ENCODE data around the gene RBBP8NL. TPM values are rescaled to one million over a fixed set of nuclear protein-coding genes. Genes with fewer than 3 reads are reported as not detected.

Gene RBBP8NL
- total RNA-seq, 1 experiment from 2014 or later = not detected

DNA sequence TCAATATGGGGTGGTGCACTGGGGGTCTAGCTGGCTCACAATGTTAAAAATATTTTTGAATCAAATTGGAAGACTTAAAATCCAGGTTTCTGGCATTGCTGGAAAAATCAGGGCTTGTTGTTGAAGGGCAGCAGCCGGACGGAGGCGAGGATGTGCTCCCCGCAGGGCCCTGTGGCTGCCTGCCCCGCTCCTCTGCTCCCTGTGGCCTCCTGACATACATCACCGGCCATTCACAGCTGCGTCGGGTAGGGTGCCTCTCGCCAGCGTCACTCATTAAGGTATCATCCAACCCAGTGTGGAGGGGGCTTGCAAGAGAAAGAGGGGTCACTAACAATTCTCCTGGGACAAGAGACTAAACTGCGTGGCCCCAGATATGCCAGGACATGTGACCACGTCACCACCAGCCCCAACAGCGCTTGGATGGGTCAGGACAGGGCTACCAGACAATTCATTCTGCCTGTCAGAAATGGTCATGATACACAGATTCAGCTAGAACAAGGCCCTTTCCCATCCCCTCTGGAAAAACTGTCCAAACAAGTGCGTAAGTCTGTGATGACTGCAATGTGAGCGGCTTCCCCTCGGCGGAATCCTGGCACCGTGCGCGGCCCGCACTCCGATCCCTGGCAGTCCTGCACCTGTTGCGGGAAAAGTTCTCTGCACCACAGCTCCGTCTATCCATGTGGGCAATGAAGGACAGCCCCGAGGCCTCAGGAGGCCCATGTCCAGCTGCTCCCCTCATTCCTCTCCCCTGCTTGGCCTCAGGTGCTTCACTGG lies 36.5 kb upstream of the RBBP8NL start:
- Mint-ChIP-seq H3K27ac (ENCODE audit: low read depth, unreplicated experiment) (no peak overlapping the region), H3K9me3 (ENCODE audit: unreplicated experiment) (no peaks in the 10 kb centered on the region), H3K27me3 (ENCODE audit: insufficient read depth, unreplicated experiment) (peaks cover 17% of the 10 kb centered on the region), H3K4me1 (ENCODE audit: insufficient read depth, unreplicated experiment) (no peaks in the 10 kb centered on the region), H3K4me3 (ENCODE audit: unreplicated experiment) (no peak overlapping the region), H3K36me3 (ENCODE audit: insufficient read depth, unreplicated experiment) (no peaks in the 10 kb centered on the region)
- intact Hi-C loops (cut with micrococcal nuclease) = no loop called here
- no peak for DNase-seq (ENCODE audit: unreplicated experiment)
- POLR2A ChIA-PET = interaction anchor here (1.2 kb wide), 1 partner anchor 58 kb away, joined by 3 read pairs; no protein-coding TSS in a partner anchor
- TF ChIP-seq CTCF (IDR thresholded peaks at IDR 0.05; ENCODE audit: unreplicated experiment) = no peak
- no TSS peak for BruUV-seq (replicated peaks)
- CTCF ChIA-PET = interaction anchor here (0.6 kb wide), 1 partner anchor 294 kb away, joined by 3 read pairs; no protein-coding TSS in a partner anchor

GRCh38 chr20:62462976-62463592 lies 35.7 kb upstream of the RBBP8NL start:
- H3K27ac Mint-ChIP-seq (ENCODE audit: low read depth, unreplicated experiment) = no peak overlapping the region

GRCh38 chr20:62461834-62462233 lies 34.5 kb upstream of the RBBP8NL start:
- no peak overlapping the region for H3K4me3 Mint-ChIP-seq (ENCODE audit: unreplicated experiment)
- no peak for DNase-seq (ENCODE audit: unreplicated experiment)
- H3K9me3 Mint-ChIP-seq (ENCODE audit: unreplicated experiment) = no peaks in the 10 kb centered on the region
- no peaks in the 10 kb centered on the region for H3K36me3 Mint-ChIP-seq (ENCODE audit: insufficient read depth, unreplicated experiment)
- H3K27ac Mint-ChIP-seq (ENCODE audit: low read depth, unreplicated experiment) = no peak overlapping the region
- TF ChIP-seq CTCF (IDR thresholded peaks at IDR 0.05; ENCODE audit: unreplicated experiment) = no peak
- H3K27me3 Mint-ChIP-seq (ENCODE audit: insufficient read depth, unreplicated experiment) = no peaks in the 10 kb centered on the region
- ChIA-PET POLR2A (interaction anchor here (0.6 kb wide), 1 partner anchor 87 kb away, joined by 3 read pairs; no protein-coding TSS in a partner anchor), CTCF (no interaction called here)
- intact Hi-C loops (cut with micrococcal nuclease) = no loop called here
- BruUV-seq (replicated peaks) = no TSS peak
- no peaks in the 10 kb centered on the region for H3K4me1 Mint-ChIP-seq (ENCODE audit: insufficient read depth, unreplicated experiment)

More at GRCh38 chr20:62462976-62463592, 35.7 kb upstream of the RBBP8NL start:
- no peaks in the 10 kb centered on the region for H3K4me1 Mint-ChIP-seq (ENCODE audit: insufficient read depth, unreplicated experiment)
- no peaks in the 10 kb centered on the region for H3K9me3 Mint-ChIP-seq (ENCODE audit: unreplicated experiment)
- POLR2A ChIA-PET = interaction anchor here (1.2 kb wide), 1 partner anchor 58 kb away, joined by 3 read pairs; no protein-coding TSS in a partner anchor
- BruUV-seq (replicated peaks) = no TSS peak
- CTCF ChIA-PET = interaction anchor here (0.6 kb wide), 1 partner anchor 295 kb away, joined by 3 read pairs; no protein-coding TSS in a partner anchor
- peaks cover 11% of the 10 kb centered on the region for H3K27me3 Mint-ChIP-seq (ENCODE audit: insufficient read depth, unreplicated experiment)
- H3K4me3 Mint-ChIP-seq (ENCODE audit: unreplicated experiment) = no peak overlapping the region
- no peak for TF ChIP-seq CTCF (IDR thresholded peaks at IDR 0.05; ENCODE audit: unreplicated experiment)
- H3K36me3 Mint-ChIP-seq (ENCODE audit: insufficient read depth, unreplicated experiment) = no peaks in the 10 kb centered on the region
- no peak for DNase-seq (ENCODE audit: unreplicated experiment)
- intact Hi-C loops (cut with micrococcal nuclease) = no loop called here

- no peaks in the 10 kb centered on the region for H3K4me1 Mint-ChIP-seq (ENCODE audit: insufficient read depth, unreplicated experiment)
- CTCF ChIA-PET = no interaction called here
- DNase-seq (ENCODE audit: unreplicated experiment) = no peak
- no peak overlapping the region for H3K27ac Mint-ChIP-seq (ENCODE audit: low read depth, unreplicated experiment)
- POLR2A ChIA-PET = interaction anchor here (0.6 kb wide), 1 partner anchor 86 kb away, joined by 3 read pairs; no protein-coding TSS in a partner anchor
- H3K27me3 Mint-ChIP-seq (ENCODE audit: insufficient read depth, unreplicated experiment) = peaks cover 6% of the 10 kb centered on the region
- intact Hi-C loops (cut with micrococcal nuclease) = no loop called here
- no peak for TF ChIP-seq CTCF (IDR thresholded peaks at IDR 0.05; ENCODE audit: unreplicated experiment)
- no TSS peak for BruUV-seq (replicated peaks)
- no peak overlapping the region for H3K4me3 Mint-ChIP-seq (ENCODE audit: unreplicated experiment)
- no peaks in the 10 kb centered on the region for H3K9me3 Mint-ChIP-seq (ENCODE audit: unreplicated experiment)
- H3K36me3 Mint-ChIP-seq (ENCODE audit: insufficient read depth, unreplicated experiment) = no peaks in the 10 kb centered on the region
Measured at GRCh38 chr20:62461157-62461556, 33.8 kb upstream of the RBBP8NL start.
